Hindlimb muscle (tissue), 1 donor: ENCODE data around the gene CNOT3. TPM values are rescaled to one million over a fixed set of nuclear protein-coding genes. Genes with fewer than 3 reads are reported as not detected.
"Not testable (repeated sequence)": the region's sequence is repeated elsewhere in the genome, so short reads cannot be mapped to it uniquely, and the experiment has no call there.

Experiments
- DNase-seq: peaks from one replicate; pipeline ENCODE4 v3.0.0-alpha.2; 2013
- polyA plus RNA-seq: library from polyadenylated mRNA; unstranded; fragments of 120-200 nt; gene quantifications from one replicate; pipeline ENCODE4 v1.2.1, GENCODE V29; 2013; ENCODE audit not compliant: insufficient read length

Gene CNOT3
- polyA plus RNA-seq, 1 donor, result 37.7 TPM

DNA sequence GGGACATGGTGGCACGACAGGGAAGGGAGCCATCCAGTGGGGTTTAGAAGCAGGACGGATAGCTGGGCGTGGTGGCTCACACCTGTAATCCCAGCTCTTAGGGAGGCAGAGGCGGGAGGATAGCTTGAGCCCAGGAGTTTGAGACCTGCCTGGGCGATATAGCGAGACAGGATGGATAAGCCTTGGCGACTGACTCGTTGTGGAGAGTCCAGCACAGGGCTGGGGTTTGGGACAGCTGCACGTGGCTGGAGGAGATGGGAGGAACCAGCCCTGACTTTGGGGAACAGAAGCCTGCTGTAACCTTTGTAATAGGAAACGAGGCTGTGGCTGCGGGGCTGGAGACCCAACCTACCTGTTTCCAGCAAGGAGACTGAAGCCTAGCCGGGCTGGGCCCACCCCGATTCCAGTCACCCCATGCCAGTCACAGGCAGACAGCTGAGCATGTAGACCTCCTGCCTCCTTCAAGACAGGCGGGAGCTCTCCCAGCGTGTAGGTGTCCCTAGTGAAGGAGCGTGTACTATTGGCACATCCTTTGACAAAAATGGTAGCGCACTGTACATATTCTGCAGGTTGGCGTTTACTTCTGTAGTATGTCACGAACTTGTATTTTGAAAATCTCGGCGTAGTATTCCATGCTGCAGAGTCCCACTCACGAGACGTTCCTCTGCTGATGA lies 13.9 kb downstream of the CNOT3 start:
- no peak for DNase-seq

DNA sequence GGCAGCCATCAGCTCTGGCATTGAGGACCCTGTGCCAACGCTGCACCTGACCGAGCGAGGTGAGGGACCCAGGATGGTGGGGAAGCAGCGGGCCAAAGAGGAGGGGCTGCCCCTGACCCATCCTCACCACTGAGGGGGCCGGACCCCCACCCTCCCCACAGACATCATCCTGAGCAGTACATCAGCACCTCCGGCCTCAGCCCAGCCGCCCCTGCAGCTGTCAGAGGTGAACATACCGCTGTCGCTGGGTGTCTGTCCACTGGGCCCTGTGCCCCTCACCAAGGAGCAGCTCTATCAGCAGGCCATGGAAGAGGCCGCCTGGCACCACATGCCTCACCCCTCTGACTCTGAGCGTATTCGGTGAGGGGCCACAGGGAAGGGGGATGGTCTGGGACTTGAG lies 14.7 kb downstream of the CNOT3 start:
- DNase-seq, result no peak

DNA sequence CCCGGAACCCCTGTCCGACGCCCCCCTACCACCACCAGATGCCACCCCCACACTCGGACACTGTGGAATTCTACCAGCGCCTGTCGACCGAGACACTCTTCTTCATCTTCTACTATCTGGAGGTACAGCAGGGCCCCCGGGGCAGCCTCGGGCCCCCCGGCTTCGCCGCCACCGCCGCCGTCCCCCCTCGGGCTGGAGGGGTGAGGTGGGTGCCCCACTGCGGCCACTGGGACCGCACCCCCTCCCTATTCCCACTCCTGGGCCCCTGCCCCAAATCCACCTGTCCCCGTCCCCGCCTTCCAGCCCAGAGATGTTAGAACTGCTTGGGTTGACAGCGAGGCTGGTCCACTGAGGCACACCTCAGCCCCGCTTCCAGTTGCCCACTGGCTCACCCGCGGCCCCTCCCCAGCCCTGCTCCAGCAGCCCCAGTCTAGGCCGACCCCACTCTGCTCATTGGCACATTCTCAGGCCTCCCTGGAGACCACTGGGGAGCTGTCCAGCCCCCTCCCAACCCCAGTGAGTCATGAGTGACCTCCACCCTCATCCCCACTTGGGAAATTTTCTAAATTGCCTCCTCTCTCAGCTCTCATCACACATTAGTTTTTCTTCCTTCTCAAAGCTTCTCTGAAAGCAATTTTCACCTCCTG lies 15.4 kb downstream of the CNOT3 start:
- DNase-seq, result no peak

DNA sequence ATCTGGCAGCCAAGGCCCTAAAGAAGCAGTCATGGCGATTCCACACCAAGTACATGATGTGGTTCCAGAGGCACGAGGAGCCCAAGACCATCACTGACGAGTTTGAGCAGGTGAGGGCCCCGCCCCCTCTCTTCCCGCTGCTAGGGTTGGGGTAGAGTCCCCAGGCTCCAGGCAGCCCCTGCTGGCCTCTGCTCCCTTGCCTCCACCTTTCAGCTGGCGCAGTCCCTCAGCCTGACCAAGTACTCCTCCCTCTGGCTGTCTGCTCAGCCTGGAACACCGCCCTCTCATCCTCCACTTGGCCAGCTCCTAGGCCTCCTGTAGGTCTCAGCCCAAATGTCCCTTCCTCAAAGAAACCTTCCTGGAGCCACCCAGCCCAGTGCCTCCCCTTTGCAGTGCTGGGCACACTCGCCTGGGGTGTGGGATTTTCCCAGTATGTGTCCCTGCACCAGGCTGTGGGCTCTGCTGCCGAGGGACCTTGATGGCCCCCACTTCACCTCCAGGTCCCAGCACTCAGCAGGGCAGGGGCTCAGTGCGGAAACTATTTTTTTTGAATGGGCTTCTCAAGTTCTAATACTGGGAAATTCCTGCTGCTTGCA lies 16.3 kb downstream of the CNOT3 start:
- DNase-seq, result no peak

DNA sequence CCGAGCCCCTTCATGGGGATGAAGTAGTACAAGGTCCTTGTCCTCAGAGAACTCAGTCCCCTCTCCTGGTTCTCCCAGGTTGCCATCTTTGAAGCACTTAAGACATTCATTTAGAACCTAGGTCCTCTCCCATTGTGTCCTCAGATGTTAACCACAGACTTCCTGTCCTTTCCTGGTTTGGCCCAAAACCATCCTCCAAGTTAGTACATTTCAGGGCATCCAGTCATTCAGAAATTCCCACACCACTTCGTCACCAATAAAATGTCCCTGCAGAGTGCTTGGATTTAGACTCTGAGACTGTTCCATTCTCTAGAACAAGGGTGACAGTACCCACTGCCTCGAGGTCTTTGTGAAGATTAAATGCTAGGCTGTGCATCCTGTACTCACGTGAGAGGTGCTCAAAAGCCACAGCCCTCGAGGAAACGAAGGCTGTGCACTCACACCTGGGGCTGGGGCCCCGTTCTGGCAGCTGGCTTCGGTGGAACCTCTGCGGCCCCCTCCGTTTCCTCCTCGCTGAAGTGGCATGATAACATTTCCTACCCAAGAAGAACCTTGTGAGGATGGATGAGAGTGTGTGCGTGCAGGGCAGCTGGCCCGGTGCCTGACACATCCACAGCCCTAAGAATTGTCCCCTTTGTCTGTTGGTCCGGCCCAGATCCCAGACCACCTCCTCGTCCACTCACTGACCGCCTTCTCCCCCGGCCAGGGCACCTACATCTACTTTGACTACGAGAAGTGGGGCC lies 17.2 kb downstream of the CNOT3 start:
- no peak for DNase-seq

DNA sequence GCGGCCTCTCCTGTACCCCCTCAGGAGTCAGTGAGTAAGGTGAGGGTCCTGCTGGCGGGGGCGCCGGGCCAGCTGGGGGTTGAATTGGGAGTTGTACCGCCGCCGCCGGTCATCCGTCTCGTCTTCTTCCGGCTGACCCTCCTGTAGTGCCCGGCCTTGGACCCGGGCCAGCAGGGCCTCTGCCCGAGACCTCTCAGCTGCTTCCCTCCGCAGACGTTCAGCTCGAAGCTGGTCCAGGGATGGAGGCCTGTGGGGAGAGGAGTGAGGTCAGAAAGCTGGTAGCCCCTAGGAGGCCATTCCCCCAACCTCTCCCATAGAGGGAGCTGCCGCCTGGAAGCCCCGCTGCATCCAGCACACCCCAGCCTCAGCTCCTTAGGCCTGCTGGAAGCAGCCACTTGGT lies 18.1 kb downstream of the CNOT3 start:
- no peak for DNase-seq

DNA sequence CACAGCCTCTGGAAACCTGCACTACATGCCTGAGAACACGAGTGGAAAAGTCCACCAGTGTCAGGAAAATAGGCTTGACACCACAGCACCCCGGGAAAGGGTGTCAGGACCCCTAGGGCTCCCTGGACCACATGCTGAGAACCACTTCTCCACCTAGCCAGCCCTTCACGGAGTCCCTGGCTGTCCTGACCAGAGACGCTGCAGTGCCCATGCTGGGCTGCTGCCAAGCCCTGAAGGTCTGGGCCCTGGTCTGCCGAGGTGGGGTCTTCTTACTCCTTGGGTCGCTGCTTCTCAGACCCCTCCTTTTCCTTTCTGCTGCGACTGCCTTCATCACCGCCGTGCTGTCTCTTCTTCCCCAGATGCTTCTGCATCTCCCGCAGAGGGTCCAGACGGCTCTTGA lies 18.9 kb downstream of the CNOT3 start:
- no peak for DNase-seq

DNA sequence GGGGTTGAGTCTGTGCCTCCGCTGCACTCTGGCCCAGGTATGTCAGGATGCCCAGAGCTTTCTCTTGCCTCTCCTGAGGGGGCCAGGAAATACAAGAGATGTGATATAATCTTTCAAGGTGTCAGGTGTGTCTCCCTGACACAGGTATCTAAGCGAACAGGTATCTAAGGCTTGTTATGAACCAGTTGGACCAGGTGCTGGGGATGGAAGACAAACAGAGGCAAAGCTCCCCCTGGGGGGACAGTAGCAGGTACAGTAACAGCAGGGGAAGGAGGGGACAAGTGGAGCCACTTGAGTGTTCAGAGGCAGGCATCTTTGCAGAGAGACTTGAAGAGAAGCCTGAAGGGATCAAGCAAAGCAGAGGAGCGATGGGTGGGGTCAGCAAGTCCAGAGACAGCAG lies 19.4 kb downstream of the CNOT3 start:
- no peak for DNase-seq

DNA sequence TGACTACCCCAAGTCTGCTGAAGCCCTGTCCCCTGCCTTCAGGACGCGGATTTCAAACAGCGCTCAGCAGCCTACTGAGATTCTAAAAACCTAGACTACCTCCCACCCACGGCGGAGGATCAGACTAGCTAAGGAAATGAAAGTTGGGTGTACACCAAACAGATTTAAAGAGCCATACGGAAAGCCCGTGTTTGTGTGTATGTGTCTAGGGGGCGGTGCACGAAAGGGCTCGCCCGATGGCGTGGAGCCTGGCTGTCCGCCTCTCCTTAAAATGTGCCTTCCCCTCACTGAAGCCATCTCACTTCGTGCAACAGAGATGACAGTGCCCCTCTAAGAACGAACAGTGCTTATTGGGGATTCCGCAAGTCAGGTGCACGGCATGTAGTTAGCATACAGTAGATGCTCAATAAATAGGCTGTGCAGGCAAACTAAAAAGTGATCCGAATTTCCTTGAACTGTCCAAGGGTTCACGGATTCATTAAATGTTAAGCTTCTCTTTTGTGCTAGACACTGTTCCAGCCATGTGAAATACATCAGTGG lies 21.3 kb downstream of the CNOT3 start:
- no peak for DNase-seq

DNA sequence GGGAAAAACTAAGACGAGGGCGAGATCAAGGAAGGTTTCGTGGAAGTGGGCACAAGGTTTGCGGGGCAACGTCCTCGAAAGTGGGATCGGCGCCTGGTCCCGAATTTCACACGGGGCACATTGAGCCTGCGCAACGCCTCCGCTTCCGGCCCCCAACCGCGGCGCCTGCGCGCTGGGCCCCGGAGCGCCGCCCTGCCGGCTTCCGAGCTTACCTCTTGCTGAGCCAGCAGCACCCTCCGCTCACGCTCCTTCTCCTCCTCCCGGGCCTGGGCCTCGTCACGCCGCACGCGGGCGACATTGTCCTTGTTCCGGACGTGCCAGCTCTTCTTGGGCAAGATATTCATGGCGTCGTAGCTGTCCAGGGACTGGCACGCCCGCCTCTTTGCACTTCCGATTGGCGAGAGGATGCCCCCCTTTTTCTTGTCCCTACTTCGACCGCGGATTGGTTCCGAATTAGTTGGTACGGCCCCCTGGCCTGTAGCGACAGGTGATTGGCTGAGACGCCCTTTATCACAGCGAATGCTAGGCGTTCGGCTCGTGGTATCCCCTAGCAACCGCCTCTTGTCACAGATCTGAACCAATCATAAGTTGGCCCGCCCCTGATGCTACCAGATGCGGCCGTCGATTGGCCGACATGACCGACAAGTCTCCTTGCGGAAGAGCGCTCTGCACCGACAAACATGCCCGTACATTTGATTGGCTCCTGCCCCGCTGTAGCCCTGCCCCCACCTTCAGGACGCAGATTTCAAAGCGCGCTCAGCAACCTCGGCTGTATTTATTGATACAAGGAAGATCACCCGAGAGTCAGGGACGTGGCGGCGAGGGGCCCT lies 22.0 kb downstream of the CNOT3 start, which contains the start of gene LENG1:
LENG1 (minus strand) TSS at position 370 of the 830 bp plus-strand sequence; CDS start at position 344, 26 bp downstream.
- peak; percentile 99 for DNase-seq

DNA sequence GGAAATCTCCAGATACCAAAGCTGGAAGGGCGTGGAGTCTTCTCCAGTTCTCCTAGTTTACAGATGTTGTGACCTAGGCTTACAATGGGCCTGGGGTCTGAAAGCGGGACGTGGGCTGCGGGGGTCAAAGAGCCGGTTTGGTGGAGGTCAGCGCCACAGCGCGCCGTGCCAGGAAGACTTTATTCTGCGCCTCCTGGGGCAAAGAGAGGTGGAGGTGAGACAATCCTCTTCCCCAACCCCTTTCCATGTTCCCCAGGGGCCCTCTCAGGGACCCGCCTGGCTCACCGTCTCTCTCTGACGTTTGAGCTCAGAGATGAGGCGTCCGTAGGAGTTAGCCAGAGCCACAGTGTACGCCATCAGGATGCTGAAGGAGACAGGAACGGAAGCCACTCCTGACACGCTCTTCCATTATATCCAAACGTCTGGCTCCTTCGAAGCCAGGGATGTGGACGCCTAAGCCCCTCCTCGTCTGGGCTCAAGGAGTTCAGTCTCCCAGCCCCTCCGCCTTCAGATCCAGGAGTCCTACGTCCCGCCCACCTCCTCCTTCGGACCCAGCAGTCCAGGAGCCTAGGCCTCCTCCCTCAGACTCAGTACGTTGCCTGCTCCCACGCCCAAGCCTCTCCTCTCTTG lies 22.7 kb downstream of the CNOT3 start:
- DNase-seq, result no peak

DNA sequence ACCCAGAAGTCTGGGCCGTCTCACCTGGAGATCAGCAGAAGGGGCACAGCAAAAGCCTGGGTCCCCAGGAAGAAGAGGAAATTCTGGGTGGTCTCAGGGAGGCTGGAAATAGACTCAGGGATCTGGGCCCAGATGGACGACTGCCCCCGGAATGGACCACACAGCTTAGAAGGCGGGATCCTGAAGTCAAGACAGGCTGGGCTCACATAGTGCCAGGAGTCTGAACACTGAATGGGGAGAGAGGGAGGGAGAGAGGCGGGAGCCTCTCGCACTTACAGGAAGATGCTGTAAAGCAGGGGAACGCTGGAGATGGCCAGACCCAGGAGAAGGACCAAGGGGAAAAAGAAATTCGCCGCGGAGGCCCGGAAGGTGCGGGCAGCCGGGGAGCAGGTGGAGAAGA lies 23.3 kb downstream of the CNOT3 start:
- no peak for DNase-seq

DNA sequence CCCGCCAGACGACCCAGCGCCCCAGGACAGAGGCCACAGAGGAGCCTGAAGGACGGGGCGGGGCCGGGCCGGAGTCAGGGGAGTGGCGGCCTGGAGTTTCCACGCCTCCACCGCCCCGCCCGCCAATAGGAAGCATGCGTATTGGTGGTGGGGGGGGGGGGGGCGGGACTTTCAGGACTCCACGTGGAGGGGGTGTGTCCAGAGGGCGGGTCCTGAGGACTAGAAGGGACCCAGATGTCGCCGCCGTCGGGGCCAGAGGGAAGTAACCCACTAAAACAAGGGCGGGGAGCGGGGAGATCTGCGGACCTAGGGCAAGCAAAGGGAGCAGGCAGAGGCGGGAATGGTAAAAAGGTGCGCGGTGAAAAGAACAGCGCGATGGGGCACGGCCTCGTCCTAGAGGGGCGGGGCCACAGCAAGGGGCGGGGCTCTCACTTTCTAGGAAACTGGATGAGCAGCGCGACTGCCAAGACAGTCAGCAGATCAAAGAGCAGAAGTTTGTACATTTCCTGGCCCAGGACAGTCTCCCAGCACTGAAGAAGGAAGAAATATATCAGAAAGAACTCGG lies 24.8 kb downstream of the CNOT3 start:
- peak; percentile 63 for DNase-seq

DNA sequence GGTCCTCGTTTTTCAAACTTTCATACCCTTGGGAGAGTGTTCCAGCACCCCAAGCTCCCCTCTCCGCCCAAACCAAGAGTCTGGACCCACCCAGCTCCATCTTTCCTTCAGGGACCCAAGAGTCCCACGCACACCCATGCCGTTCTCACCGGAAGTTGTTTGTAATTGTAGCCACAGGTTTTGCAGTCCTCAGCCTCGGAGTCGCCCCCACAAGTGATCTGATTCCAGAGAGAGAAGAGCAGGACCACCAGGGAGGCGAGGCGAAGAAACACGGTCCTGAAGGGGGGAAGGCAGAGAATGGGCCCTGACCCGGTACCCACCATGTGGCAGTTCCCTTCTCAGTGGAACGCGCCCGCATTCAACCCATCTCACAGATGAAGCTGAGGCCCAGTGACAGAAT lies 25.3 kb downstream of the CNOT3 start:
- no peak for DNase-seq

DNA sequence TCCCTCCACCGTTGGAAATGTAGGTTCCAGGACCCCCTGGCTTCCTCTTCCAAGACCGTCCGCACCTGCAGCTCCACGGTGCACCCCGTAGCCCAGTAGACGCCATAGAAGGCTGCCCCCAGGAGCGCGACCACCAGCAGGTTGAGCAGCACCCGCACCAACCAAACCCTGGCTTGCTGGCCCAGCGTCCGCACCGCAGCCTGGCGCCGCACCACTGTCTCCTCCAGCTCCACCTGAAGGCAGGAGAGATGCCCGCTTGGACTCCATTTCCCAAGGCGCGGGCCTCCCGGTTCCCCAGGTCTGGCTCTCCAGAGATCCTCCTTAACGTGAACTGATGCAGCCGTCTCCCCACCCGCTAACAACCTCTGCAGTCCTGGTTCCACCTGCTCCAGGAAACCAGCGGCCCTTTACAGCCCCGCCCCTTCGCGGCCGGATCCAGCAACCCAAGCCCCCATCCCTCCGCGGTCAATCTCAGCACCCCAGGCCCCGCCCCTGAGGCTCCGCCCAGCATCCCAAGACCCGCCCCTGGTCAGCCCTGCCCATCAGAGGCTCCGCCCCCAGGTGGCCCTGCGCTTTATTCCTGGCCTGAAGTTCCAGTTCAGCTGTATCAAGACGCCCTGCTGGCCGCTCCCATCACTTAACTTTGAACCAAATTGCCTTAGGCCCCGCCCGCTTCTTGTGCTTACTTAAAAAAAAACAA lies 27.0 kb downstream of the CNOT3 start:
- no peak for DNase-seq

DNA sequence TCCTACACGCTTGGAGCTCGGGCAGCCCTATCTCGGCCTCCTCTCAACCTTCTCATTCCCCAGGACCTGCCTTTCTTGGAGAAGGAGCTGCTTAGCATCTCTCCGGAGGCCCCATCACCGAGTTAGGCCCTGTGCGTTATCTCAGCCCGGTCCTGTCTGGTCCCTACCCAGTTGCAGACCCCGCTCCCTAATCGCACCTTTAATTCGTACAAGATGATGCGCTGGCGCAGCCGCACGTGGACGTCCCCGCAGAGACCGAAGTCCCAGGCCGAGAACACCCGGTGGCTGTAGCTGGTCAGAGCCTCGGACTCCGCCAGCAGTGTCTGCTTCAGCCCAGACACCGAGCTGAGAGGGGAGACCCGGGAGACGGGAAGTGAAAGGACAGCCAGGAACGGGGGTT lies 27.7 kb downstream of the CNOT3 start:
- DNase-seq, result no peak

DNA sequence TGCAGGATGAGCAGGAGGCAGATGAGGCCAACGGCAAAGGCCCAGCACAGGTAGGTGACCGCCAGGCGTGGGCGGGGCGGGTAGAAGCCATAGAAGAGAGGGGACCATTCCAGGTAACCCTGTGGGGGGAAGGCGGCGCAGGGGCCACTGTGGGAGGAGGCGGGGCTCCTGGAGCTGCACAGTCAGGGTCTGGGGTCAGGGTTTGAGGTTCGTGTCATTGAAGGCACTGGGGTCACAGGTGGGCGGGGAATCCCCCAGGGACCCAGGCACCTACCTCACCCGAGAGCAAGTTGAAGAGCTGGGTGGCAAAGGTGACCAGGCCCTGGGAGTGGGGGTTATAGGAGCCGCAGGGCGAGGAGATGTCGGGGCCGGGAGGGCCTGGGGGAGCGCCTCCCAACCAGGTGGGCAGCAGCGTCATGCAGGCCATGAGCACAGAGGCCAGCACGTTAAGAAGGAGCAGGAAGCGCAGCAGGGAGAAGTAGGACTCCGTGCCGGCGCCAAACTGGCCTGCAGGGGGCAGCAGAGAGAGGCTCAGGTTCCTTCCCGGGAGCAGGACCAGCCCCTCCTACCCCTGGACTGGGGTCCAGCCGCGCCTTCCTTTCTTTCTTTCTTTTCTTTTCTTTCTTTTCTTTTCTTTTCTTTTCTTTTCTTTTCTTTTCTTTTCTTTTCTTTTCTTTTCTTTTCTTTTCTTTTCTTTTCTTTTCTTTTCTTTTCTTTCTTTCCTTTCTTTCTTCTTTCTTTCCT lies 30.8 kb downstream of the CNOT3 start:
- peak; percentile 91 for DNase-seq

DNA sequence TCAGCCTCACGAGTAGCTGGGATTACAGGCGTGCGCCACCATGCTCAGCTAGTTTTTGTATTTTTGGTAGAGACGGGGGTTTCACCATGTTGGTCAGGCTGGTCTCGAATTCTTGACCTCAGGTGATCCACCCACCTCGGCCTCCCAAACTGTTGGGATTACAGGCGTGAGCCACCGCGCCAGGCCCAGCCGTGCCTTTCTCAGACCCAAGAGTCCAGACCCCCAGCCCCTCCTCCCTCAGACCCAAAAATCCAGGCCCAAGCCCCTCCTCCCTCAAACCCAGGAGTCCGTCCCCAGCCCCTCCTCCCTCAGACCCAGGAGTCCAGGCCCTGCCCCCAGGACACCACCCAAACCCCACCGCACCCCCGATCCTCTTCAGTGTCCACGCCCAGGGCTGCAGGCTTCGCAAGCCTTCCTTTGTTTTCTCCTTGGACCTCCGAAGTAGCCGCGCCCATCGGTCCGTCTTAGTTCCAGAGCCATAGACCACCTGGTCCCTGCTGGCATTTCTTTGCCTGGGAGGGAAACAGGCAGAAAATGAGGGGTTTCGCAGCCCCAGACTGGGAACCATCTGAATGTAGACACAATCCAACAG lies 31.7 kb downstream of the CNOT3 start:
- DNase-seq, result no peak

DNA sequence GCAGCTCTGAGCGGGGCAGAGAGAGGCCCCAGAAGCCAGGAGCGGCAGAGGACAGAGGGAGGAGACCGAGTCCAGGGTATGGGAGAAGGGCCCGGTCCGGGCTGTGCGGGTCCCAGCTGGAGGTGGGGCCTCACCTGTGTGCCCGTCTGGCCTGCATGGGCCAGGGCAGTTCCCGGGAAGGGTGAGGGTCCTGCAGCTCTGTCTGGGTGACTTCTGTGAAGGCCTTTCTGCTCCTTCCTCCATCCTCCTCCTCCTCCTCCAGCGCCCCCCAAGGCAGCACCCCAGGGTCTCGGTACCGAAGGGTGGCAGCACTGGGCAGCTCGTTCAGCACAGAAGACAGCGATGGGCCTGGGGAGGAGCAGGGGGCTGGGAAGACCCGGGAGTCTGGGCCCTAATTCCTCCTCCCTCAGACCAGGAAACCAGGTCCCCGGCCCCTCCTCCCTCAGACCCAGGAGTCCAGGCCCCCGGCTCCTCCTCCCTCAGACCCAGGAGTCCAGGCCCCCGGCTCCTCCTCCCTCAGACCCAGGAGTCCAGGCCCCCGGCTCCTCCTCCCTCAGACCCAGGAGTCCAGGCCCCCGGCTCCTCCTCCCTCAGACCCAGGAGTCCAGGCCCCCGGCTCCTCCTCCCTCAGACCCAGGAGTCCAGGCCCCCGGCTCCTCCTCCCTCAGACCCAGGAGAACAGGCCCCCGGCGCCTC lies 34.3 kb downstream of the CNOT3 start:
- not testable (repeated sequence) for DNase-seq
